HepG2 (cell line): ENCODE results near the gene ETV3L. TPM values are rescaled to one million over a fixed set of nuclear protein-coding genes. Genes with fewer than 3 reads are reported as not detected.

Experiments
- CREB1 ChIP-seq, 2 experiments: fragments of 450-650 bp in 1 of 2; IDR thresholded peaks; 2 replicates each; pipeline ENCODE4 v1.6.1; 2016 to 2017; ENCODE audit warnings: control low read depth in 1 of 2, mild to moderate bottlenecking in 1 of 2, missing compliant biosample characterization in 1 of 2, missing genetic modification characterization in 1 of 2
- CSRNP1 ChIP-seq: sonication (generic); formaldehyde crosslinking; IDR thresholded peaks from 2 replicates; pipeline ENCODE4 v1.8.1; 2023; ENCODE audit warnings: mild to moderate bottlenecking, missing genetic modification reagents
- ELF1 ChIP-seq: sonication (generic); formaldehyde crosslinking; IDR thresholded peaks from 2 replicates; pipeline ENCODE4 v1.4.0; 2020; ENCODE audit warnings: missing genetic modification reagents
- EP300 ChIP-seq, 3 experiments: sonication (generic) in 1 of 3; formaldehyde crosslinking in 1 of 3; IDR thresholded peaks; 2 replicates each; pipeline versions ENCODE4 v1.5.1 to v1.6.1; 2011 to 2020; ENCODE audit warnings: low read depth in 2 of 3, low read length in 2 of 3, borderline replicate concordance in 1 of 3, improper control_type of control experiment in 1 of 3, mild to moderate bottlenecking in 1 of 3, missing genetic modification reagents in 1 of 3, moderate library complexity in 1 of 3
- FOXO1 ChIP-seq: sonication (generic); formaldehyde crosslinking; IDR thresholded peaks from 2 replicates; pipeline ENCODE4 v1.4.0; 2020; ENCODE audit warnings: missing genetic modification reagents
- JUND ChIP-seq: sonication (generic); formaldehyde crosslinking; IDR thresholded peaks from 2 replicates; pipeline ENCODE4 v1.8.0; 2022; ENCODE audit warnings: mild to moderate bottlenecking, missing genetic modification reagents
- LCORL ChIP-seq, 2 experiments: fragments of 450-650 bp in 1 of 2; sonication (generic) in 1 of 2; formaldehyde crosslinking in 1 of 2; IDR thresholded peaks; 2 replicates each; pipeline versions ENCODE4 v1.5.0 to v1.6.1; 2017 to 2020; ENCODE audit warnings: antibody characterized with exemption in 1 of 2, missing genetic modification reagents in 1 of 2
- MED8 ChIP-seq: sonication (generic); formaldehyde crosslinking; IDR thresholded peaks from 2 replicates; pipeline ENCODE4 v1.8.1; 2023; ENCODE audit warnings: mild to moderate bottlenecking, missing genetic modification reagents; ENCODE audit not compliant: insufficient replicate concordance
- MXD1 ChIP-seq: sonication (generic); formaldehyde crosslinking; IDR thresholded peaks from 2 replicates; pipeline ENCODE4 v1.4.0; 2020; ENCODE audit warnings: mild to moderate bottlenecking, missing genetic modification reagents
- MYPOP ChIP-seq: sonication (generic); formaldehyde crosslinking; IDR thresholded peaks from 2 replicates; pipeline ENCODE4 v1.8.1; 2023; ENCODE audit warnings: mild to moderate bottlenecking, moderate library complexity, missing genetic modification reagents
- PHF20 ChIP-seq: sonication (generic); formaldehyde crosslinking; IDR thresholded peaks from 2 replicates; pipeline ENCODE4 v1.5.0; 2020; ENCODE audit warnings: mild to moderate bottlenecking, missing genetic modification reagents
- TBX2 ChIP-seq: sonication (generic); formaldehyde crosslinking; IDR thresholded peaks from 2 replicates; pipeline ENCODE4 v1.5.0; 2020; ENCODE audit warnings: missing genetic modification reagents, mild to moderate bottlenecking, borderline replicate concordance
- ZNF136 ChIP-seq: sonication (generic); formaldehyde crosslinking; IDR thresholded peaks from 2 replicates; pipeline ENCODE4 v1.8.1; 2022; ENCODE audit warnings: low read depth, mild to moderate bottlenecking, moderate library complexity, missing genetic modification reagents
- ZNF235 ChIP-seq: sonication (generic); formaldehyde crosslinking; IDR thresholded peaks from 2 replicates; pipeline ENCODE4 v1.8.1; 2023; ENCODE audit warnings: mild to moderate bottlenecking, missing genetic modification reagents, borderline replicate concordance
- ZNF501 ChIP-seq: sonication (generic); formaldehyde crosslinking; IDR thresholded peaks from 2 replicates; pipeline ENCODE4 v1.5.1; 2020; ENCODE audit warnings: mild to moderate bottlenecking, moderate library complexity, missing genetic modification reagents
- ZNF75D ChIP-seq: sonication (generic); formaldehyde crosslinking; IDR thresholded peaks from 2 replicates; pipeline ENCODE4 v1.8.1; 2023; ENCODE audit warnings: missing genetic modification reagents, mild to moderate bottlenecking, borderline replicate concordance
- polyA plus RNA-seq, 8 experiments: library from polyadenylated mRNA; depleted of rRNA in 3 of 8; stranded (reverse) in 7 of 8; unstranded in 1 of 8; fragments of >200 nt; fragmentation: Illumina TruSeq in 4 of 8; extraction: Trizol in 4 of 8; gene quantifications; 2 replicates each; pipeline versions ENCODE4 v1.2.1 to v1.2.3, GENCODE V29; 2011 to 2016; ENCODE audit warnings: low read depth in 4 of 8, missing spikeins in 1 of 8, mixed read lengths in 1 of 8; ENCODE audit not compliant: insufficient read depth in 1 of 8
- total RNA-seq, 5 experiments: library from RNA; depleted of rRNA; stranded (reverse); fragments of >200 nt; fragmentation: Illumina TruSeq; extraction: Trizol; gene quantifications; 2 replicates each; pipeline ENCODE4 v1.2.3, GENCODE V29; 2016; ENCODE audit warnings: low read depth in 1 of 5
- TF ChIP-seq, protein P1 (sequence below): sonication (generic); formaldehyde crosslinking; conservative IDR thresholded peaks from 2 replicates; pipeline ENCODE4 v1.4.0; 2020; ENCODE audit warnings: mild to moderate bottlenecking, missing genetic modification reagents, moderate library complexity
- TF ChIP-seq, protein P2 (sequence below): conservative IDR thresholded peaks from 2 replicates; pipeline ENCODE4 v1.6.1; 2018; ENCODE audit warnings: missing genetic modification reagents

Gene ETV3L
- total and polyA plus RNA-seq, 2 of the 13 experiments (the other 11 are each of a cell fraction or from before 2014, with no cell fraction given), result not detected

DNA sequence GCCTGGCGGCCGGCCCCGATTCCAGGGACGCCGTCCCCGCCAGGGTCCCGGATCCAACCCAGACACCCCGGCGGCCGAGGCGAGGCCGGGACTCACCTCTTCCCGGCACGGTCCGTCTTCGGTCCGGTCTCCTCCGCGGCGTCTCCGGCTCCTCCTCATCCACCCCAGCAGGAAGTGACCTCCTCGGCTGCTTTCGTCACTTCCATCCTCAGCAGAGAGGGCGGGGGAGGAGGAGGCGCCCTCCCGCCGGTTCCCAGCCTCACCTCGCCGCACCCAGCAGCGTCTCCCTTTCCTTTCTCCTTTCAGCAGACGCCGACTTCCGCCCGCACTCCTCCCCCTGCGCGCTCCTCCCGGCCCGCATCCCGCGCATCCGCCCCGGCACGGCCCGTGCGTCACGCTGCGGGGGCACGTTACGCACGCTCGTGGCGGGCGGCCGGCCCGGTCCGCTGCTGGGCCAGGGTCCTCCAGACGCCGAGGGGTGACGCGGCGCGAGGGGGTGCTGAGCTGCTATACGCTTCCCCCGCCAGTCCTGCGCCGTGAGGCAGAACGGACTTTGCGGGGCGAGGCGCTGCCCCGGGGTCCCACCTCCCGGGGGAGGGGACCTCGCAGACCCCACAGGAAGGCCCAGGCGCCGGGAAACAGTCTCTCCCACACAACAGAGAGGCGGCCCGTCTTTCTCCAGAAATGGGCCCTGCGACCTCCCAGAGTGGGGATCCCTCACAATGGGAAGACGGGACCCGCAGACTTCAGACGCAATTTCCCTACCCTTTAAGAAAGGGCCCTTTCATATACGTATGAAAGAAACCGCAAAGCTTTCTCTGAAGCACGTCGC lies 38.8 kb upstream of the ETV3L start, which contains the start of gene ETV3 (continued):
- TF ChIP-seq, protein P1, sequence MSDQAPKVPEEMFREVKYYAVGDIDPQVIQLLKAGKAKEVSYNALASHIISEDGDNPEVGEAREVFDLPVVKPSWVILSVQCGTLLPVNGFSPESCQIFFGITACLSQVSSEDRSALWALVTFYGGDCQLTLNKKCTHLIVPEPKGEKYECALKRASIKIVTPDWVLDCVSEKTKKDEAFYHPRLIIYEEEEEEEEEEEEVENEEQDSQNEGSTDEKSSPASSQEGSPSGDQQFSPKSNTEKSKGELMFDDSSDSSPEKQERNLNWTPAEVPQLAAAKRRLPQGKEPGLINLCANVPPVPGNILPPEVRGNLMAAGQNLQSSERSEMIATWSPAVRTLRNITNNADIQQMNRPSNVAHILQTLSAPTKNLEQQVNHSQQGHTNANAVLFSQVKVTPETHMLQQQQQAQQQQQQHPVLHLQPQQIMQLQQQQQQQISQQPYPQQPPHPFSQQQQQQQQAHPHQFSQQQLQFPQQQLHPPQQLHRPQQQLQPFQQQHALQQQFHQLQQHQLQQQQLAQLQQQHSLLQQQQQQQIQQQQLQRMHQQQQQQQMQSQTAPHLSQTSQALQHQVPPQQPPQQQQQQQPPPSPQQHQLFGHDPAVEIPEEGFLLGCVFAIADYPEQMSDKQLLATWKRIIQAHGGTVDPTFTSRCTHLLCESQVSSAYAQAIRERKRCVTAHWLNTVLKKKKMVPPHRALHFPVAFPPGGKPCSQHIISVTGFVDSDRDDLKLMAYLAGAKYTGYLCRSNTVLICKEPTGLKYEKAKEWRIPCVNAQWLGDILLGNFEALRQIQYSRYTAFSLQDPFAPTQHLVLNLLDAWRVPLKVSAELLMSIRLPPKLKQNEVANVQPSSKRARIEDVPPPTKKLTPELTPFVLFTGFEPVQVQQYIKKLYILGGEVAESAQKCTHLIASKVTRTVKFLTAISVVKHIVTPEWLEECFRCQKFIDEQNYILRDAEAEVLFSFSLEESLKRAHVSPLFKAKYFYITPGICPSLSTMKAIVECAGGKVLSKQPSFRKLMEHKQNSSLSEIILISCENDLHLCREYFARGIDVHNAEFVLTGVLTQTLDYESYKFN, result peak; percentile 39
- no peak for TF ChIP-seq LCORL (IDR thresholded peaks at IDR 0.05)
- TF ChIP-seq LCORL (CRISPR knock-in tag; IDR thresholded peaks at IDR 0.05), result peak; percentile 62; the same call in 1 of the 2 replicates
- TF ChIP-seq MYPOP (CRISPR knock-in tag), result peak; percentile 84
- peak; percentile 69 for TF ChIP-seq PHF20 (CRISPR knock-in tag)
- TF ChIP-seq MED8 (CRISPR knock-in tag), result peak; percentile 87
- no peak; the same call in 1 of the 2 replicates for TF ChIP-seq TBX2 (CRISPR knock-in tag)
- peak; percentile 77 for TF ChIP-seq MXD1 (CRISPR knock-in tag)
- TF ChIP-seq ZNF235 (CRISPR knock-in tag), result peak; percentile 93; the same call in 1 of the 2 replicates
- peak; percentile 78 for TF ChIP-seq ELF1 (CRISPR knock-in tag)
- peak; percentile 31; the same call in 1 of the 2 replicates for TF ChIP-seq CSRNP1 (CRISPR knock-in tag)
- 0 out of 4 replicates have a peak, but pooled peaks of 1 of the 2 experiments have one; percentile 19 for TF ChIP-seq EP300 (IDR thresholded peaks at IDR 0.05; ENCODE audit: low read depth in 2 of 2, low read length in 2 of 2)
- no peak; the same call in 1 of the 2 replicates for TF ChIP-seq EP300 (CRISPR knock-in tag; IDR thresholded peaks at IDR 0.05; ENCODE audit: borderline replicate concordance)
- TF ChIP-seq ZNF501 (CRISPR knock-in tag), result peak; percentile 79
- TF ChIP-seq ZNF136, result no peak
- 0 out of 2 replicates have a peak, but pooled peaks have one; percentile 7 for TF ChIP-seq FOXO1 (CRISPR knock-in tag)
- TF ChIP-seq, protein P2, sequence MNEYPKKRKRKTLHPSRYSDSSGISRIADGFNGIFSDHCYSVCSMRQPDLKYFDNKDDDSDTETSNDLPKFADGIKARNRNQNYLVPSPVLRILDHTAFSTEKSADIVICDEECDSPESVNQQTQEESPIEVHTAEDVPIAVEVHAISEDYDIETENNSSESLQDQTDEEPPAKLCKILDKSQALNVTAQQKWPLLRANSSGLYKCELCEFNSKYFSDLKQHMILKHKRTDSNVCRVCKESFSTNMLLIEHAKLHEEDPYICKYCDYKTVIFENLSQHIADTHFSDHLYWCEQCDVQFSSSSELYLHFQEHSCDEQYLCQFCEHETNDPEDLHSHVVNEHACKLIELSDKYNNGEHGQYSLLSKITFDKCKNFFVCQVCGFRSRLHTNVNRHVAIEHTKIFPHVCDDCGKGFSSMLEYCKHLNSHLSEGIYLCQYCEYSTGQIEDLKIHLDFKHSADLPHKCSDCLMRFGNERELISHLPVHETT (CRISPR knock-in tag), result peak; percentile 99
- TF ChIP-seq CREB1 (IDR thresholded peaks at IDR 0.05), result peak; percentile 84
- peak; percentile 94 for TF ChIP-seq CREB1 (CRISPR knock-in tag; IDR thresholded peaks at IDR 0.05)
- peak; percentile 70; the same call in 1 of the 2 replicates for TF ChIP-seq JUND (CRISPR knock-in tag)
- TF ChIP-seq ZNF75D (CRISPR knock-in tag), result no peak
